T-cell (primary cell): ENCODE results near the gene NUAK1. TPM values are rescaled to one million over a fixed set of nuclear protein-coding genes. Genes with fewer than 3 reads are reported as not detected.

Source experiments
- ATAC-seq, 4 experiments: fragments of 200-7000 bp in 3 of 4; fragments of 150-1000 bp in 1 of 4; cut with Tn5 transposase; replicated peaks in 1 of 4; 1 replicate in 3 of 4; 2 replicates in 1 of 4; pipeline ENCODE4 v1.10.0; 2021; ENCODE audit warnings: moderate library complexity in 3 of 4, mild to moderate bottlenecking in 2 of 4, moderate number of reproducible peaks in 1 of 4
- CTCF ChIA-PET, 2 donors: fragments of 300-600 bp; sonication (Branson Sonifier 250); formaldehyde crosslinking; loops; one replicate each; lab custom pipeline; 2022; ENCODE audit warnings: antibody characterized with exemption in 2 of 2; lab: Charles Lee
- POLR2A ChIA-PET, 2 donors: fragments of 300-600 bp; sonication (Branson Sonifier 250); formaldehyde crosslinking; loops; one replicate each; lab custom pipeline; 2022; ENCODE audit warnings: antibody characterized with exemption in 2 of 2; lab: Charles Lee
- DNase-seq, 35 experiments: peaks; one replicate each; pipeline versions ENCODE4 v3.0.0 to v3.0.0-alpha.2; 2013 to 2023
- H3K27ac ChIP-seq: one replicate; pipeline ENCODE4 v1.5.1; 2013; ENCODE audit warnings: low read length
- H3K27me3 ChIP-seq, 2 experiments: replicated peaks in 1 of 2; 1 replicate in 1 of 2; 2 replicates in 1 of 2; pipeline versions ENCODE4 v1.6.1 to v1.7.0; 2013; ENCODE audit warnings: low read length in 1 of 2, mixed read lengths in 1 of 2; ENCODE audit not compliant: control insufficient read depth in 2 of 2, insufficient read depth in 2 of 2; ENCODE audit errors: extremely low read depth in 1 of 2
- H3K36me3 ChIP-seq, 2 donors: 1 replicate in 1 of 2; 2 replicates in 1 of 2; pipeline versions ENCODE4 v1.6.1 to v1.7.0; 2013; ENCODE audit warnings: low read length in 1 of 2; ENCODE audit not compliant: control insufficient read depth in 2 of 2, insufficient read depth in 1 of 2; ENCODE audit errors: extremely low read depth in 1 of 2
- H3K4me1 ChIP-seq, 2 experiments: 1 replicate in 1 of 2; 2 replicates in 1 of 2; pipeline versions ENCODE4 v1.6.1 to v1.7.0; 2013; ENCODE audit warnings: low read length in 2 of 2, mixed read lengths in 1 of 2; ENCODE audit not compliant: insufficient read depth in 2 of 2, control insufficient read depth in 1 of 2; ENCODE audit errors: extremely low read depth in 1 of 2
- H3K4me3 ChIP-seq, 2 donors: 1 replicate in 1 of 2; 2 replicates in 1 of 2; pipeline versions ENCODE4 v1.5.1 to v1.7.0; 2013; ENCODE audit warnings: mild to moderate bottlenecking in 2 of 2, low read length in 1 of 2, moderate library complexity in 1 of 2; ENCODE audit not compliant: control insufficient read depth in 1 of 2; ENCODE audit errors: extremely low read depth in 1 of 2
- H3K9me3 ChIP-seq: 2 replicates; pipeline ENCODE4 v1.7.0; 2013
- H3K27ac Mint-ChIP-seq, 2 donors: one replicate each; pipeline ENCODE4 v1.8.0; 2020 to 2021; ENCODE audit warnings: mild to moderate bottlenecking in 2 of 2, mixed read lengths in 2 of 2
- H3K27me3 Mint-ChIP-seq, 2 donors: one replicate each; pipeline ENCODE4 v1.8.0; 2021 to 2022; ENCODE audit warnings: mixed read lengths in 2 of 2
- H3K36me3 Mint-ChIP-seq: one replicate; pipeline ENCODE4 v1.8.0; 2021; ENCODE audit warnings: mixed read lengths
- H3K4me1 Mint-ChIP-seq, 3 donors: one replicate each; pipeline ENCODE4 v1.8.0; 2020 to 2022; ENCODE audit warnings: mixed read lengths in 3 of 3, mild to moderate bottlenecking in 1 of 3
- H3K4me3 Mint-ChIP-seq, 3 donors: one replicate each; pipeline ENCODE4 v1.8.0; 2020 to 2022; ENCODE audit warnings: mild to moderate bottlenecking in 3 of 3, mixed read lengths in 3 of 3, moderate library complexity in 3 of 3
- H3K9me3 Mint-ChIP-seq, 3 donors: one replicate each; pipeline ENCODE4 v1.8.0; 2020 to 2022; ENCODE audit warnings: mixed read lengths in 3 of 3
- WGBS: methylation state at CpG from one replicate; pipeline ENCODE4 v1.1.5; 2013; ENCODE audit warnings: missing lambda C conversion rate; ENCODE audit not compliant: insufficient coverage; 5-methylcytosine and 5-hydroxymethylcytosine counted together
- total RNA-seq, 35 experiments: library from RNA in 6 of 35; stranded (reverse) in 6 of 35; fragments of 120-200 nt in 1 of 35; gene quantifications; one replicate each; pipeline versions ENCODE4 v1.2.1 to v1.2.4 and lab custom pipeline; 2013 to 2026

NUAK1 gene
- total RNA-seq, 5 donors from 2014 or later (not counting 1 experiment from before 2014, with no cell fraction given) = 0.25 to 0.50 (median 0.30) TPM

DNA sequence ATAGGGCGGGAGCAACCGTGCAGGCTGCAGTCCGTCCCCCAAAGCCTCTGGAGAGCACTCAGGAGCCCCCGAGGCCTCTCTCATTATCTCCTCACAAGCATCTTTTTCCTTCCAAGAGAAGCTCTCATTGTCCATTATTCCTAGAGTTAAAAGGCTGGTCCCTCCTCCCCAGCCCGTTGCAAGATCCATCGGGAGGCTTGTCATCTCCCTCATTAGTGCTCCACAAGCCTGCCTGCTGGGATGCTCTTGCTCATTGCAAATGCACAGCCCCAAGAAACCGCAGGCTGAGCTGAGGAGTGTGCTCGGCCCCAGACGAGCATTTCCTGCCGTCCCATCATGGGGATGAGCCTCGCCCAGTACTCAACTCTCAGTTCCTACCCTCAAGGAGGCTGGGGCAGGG is 23.3 kb downstream of the NUAK1 start:
- POLR2A ChIA-PET = no interaction called here
- Mint-ChIP-seq H3K27ac (no peak overlapping the region), H3K9me3 (no peaks in the 10 kb centered on the region), H3K27me3 (peaks cover 11 to 19% of the 10 kb centered on the region in 2 donors), H3K4me3 (no peak overlapping the region), H3K36me3 (no peaks in the 10 kb centered on the region), H3K4me1 (peaks cover 0 to 2% (median 0%) of the 10 kb centered on the region in 3 donors)
- CTCF ChIA-PET = no interaction called here
- 81% methylated on average over 9 of the region's 11 CpGs for WGBS
- Histone ChIP-seq H3K4me1 (peaks cover 0 to 10% of the 10 kb centered on the region in 2 experiments), H3K36me3 (no peaks in the 10 kb centered on the region), H3K27ac (no peak overlapping the region), H3K9me3 (no peaks in the 10 kb centered on the region), H3K4me3 (no peak overlapping the region), H3K27me3 (peaks cover 0 to 25% of the 10 kb centered on the region in 2 experiments)
- DNase-seq (no peak), ATAC-seq (no peak)

DNA sequence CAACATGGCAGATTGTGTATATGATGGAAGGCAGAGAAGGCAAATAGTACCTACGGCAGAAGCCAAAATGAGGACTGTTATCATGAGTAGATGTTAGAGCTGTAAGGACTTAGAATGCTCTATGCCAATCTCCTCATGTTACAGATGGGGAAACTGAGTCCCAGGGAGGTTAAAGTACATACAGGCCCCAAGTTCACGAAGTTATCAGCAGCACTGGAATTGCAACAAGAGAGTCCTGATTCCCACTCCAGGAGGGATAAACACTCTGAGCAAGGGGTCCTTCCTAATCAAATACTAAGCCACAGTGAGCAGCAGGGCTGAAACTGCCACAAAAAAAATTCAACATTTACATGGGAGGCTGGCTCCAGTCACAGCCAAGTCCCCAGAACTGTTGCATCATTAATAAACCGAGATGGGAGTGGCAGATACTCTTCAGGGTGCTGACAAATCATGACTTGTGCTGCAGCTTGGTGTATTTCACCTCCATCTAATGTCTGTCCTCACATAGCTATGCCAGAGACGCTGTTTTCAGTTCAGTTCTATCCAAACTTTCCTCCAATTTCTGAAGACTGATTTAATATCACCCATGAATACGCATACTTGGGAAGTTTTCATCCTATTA is 24.2 kb downstream of the NUAK1 start:
- H3K27me3 ChIP-seq = peaks cover 0 to 27% of the 10 kb centered on the region in 2 experiments
- ATAC-seq (no peak), DNase-seq (no peak)
- 54% methylated on average over 2 of the region's 5 CpGs for WGBS
- Mint-ChIP-seq H3K36me3 (no peaks in the 10 kb centered on the region), H3K4me1 (peaks cover 0 to 2% (median 0%) of the 10 kb centered on the region in 3 donors), H3K9me3 (no peaks in the 10 kb centered on the region), H3K4me3 (no peak overlapping the region), H3K27ac (no peak overlapping the region), H3K27me3 (peaks cover 18 to 23% of the 10 kb centered on the region in 2 donors)
- POLR2A ChIA-PET = no interaction called here
- H3K9me3 ChIP-seq = no peaks in the 10 kb centered on the region
- CTCF ChIA-PET = no interaction called here
- H3K36me3 ChIP-seq = no peaks in the 10 kb centered on the region
- peaks cover 0 to 10% of the 10 kb centered on the region in 2 experiments for H3K4me1 ChIP-seq
- no peak overlapping the region for H3K4me3 ChIP-seq
- H3K27ac ChIP-seq = no peak overlapping the region

DNA sequence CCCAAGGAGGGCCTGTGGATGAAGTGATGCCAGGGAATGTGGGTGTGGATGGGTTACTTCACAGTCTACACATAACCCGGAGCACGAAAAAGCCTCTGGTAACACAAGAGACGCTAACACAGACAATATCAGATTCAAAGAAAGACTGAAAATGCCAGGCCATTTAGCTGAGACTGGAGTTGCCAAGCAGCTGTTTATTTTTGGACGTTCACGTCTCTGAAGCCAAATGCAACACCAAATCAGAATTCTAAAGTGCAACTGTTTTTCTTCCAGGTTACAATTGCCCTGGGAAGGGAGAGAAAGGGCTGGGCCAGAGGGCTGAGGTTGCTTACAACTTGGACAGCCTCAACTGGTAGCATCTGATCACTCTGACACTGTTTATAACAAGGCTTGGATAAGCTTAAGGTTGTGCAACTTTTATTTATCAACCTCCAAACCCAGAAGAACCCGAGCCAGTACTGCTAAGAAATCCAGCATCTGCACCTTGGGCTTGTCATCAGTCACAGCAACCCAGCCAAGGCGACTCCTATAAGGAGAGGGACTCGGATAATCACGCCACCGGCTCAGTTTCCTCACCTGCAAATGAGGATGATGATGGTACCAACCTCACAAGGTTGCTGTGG is 24.8 kb downstream of the NUAK1 start:
- Mint-ChIP-seq H3K27me3 (peaks cover 17 to 29% of the 10 kb centered on the region in 2 donors), H3K4me3 (no peak overlapping the region), H3K27ac (no peak overlapping the region), H3K36me3 (no peaks in the 10 kb centered on the region), H3K9me3 (no peaks in the 10 kb centered on the region), H3K4me1 (peaks cover 0 to 2% (median 0%) of the 10 kb centered on the region in 3 donors)
- H3K27me3 ChIP-seq = peaks cover 0 to 27% of the 10 kb centered on the region in 2 experiments
- H3K27ac ChIP-seq = no peak overlapping the region
- ATAC-seq (no peak), DNase-seq (no peak)
- no peaks in the 10 kb centered on the region for H3K36me3 ChIP-seq
- ChIA-PET CTCF (no interaction called here), POLR2A (no interaction called here)
- WGBS = 83% methylated on average over 6 of the region's 10 CpGs
- H3K4me1 ChIP-seq = peaks cover 0 to 10% of the 10 kb centered on the region in 2 experiments
- no peak overlapping the region for H3K4me3 ChIP-seq
- H3K9me3 ChIP-seq = no peaks in the 10 kb centered on the region

DNA sequence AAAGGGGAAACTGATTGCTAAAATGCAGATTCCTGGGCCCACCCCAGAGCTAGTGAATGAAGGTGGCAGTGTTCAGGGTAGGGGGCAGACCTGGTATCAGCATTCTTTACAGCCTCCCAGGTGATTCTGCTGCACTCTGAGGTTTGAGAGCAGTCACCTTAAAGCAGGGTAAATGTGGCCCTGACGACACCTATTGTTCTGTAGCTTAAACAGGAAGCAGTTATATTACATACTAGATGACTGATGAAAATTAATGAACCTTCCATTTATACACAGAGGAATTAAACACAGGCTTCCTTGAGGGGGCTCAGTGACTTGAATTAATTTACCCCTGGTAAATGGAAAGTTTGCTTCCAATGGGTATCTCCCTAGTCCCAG is 25.3 kb downstream of the NUAK1 start:
- H3K36me3 ChIP-seq = no peaks in the 10 kb centered on the region
- H3K27me3 ChIP-seq = peaks cover 0 to 27% of the 10 kb centered on the region in 2 experiments
- no CpG with 5 or more reads among the region's 1 CpG for WGBS
- Mint-ChIP-seq H3K4me3 (no peak overlapping the region), H3K9me3 (no peaks in the 10 kb centered on the region), H3K27me3 (peaks cover 12 to 29% of the 10 kb centered on the region in 2 donors), H3K4me1 (peaks cover 0 to 2% (median 0%) of the 10 kb centered on the region in 3 donors), H3K36me3 (no peaks in the 10 kb centered on the region), H3K27ac (no peak overlapping the region)
- peaks cover 0 to 10% of the 10 kb centered on the region in 2 experiments for H3K4me1 ChIP-seq
- ATAC-seq = no peak
- H3K4me3 ChIP-seq = no peak overlapping the region
- H3K9me3 ChIP-seq = no peaks in the 10 kb centered on the region
- CTCF ChIA-PET = no interaction called here
- DNase-seq = no peak
- POLR2A ChIA-PET = no interaction called here
- no peak overlapping the region for H3K27ac ChIP-seq

DNA sequence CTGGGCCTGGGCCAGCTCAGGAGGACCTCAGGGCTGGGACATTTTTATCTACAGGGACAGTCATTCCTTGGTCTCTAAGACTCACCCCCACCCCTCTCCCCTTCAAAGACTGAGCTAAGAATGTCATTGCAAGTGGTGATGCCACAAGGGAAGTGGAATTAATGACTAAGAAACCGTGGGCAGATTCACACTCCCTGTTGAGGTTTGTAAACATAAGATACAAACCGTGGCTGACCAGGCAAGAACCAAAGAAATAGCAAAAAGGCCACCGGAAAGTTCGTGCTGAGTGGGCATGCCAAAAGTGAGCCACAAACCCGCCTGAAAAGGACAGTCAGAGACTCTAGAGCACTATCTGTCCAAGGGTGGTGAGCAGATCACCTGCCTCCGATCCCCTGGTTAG is 25.7 kb downstream of the NUAK1 start:
- Mint-ChIP-seq H3K36me3 (no peaks in the 10 kb centered on the region), H3K27me3 (peaks cover 12 to 29% of the 10 kb centered on the region in 2 donors), H3K4me1 (peaks cover 0 to 2% (median 0%) of the 10 kb centered on the region in 3 donors), H3K27ac (no peak overlapping the region), H3K4me3 (no peak overlapping the region), H3K9me3 (no peaks in the 10 kb centered on the region)
- no peak overlapping the region for H3K4me3 ChIP-seq
- H3K9me3 ChIP-seq = no peaks in the 10 kb centered on the region
- POLR2A ChIA-PET = no interaction called here
- no peaks in the 10 kb centered on the region for H3K36me3 ChIP-seq
- CTCF ChIA-PET = no interaction called here
- ATAC-seq = no peak
- DNase-seq = no peak
- H3K27me3 ChIP-seq = peaks cover 0 to 27% of the 10 kb centered on the region in 2 experiments
- peaks cover 0 to 10% of the 10 kb centered on the region in 2 experiments for H3K4me1 ChIP-seq
- H3K27ac ChIP-seq = no peak overlapping the region
- 33% methylated on average over 6 of the region's 6 CpGs for WGBS

DNA sequence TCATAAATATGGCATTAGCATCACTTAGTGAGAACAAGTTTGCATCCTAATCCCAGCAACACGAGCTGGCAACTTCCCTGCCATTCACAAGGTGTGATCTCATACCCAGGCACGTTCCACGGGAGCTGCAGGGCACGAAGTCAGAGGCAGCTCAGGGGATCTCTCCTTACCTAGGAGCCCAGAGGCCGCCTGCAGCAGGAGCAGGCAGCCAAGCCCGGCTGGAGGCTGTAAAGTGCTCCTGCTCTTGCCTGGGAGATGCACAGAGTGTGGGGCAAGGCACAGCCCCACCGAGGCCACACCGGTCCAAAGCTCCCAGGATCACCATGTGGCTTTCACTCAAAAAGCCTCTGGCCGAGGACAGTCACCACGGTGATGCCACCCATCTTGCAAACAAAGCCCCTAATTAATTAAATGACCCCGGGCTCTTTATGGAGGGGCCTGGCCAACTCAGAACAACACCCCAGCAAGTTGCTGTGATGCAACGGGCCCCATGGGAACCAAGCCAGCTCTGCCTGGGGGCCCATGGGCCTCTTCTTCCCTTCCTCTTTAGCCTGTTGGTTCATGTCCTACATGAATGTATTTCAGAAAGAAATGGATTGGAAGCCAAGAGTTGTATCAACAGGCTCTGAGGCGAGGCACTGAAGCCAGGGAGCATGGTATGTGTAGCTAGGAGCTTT is 26.5 kb downstream of the NUAK1 start:
- CTCF ChIA-PET = no interaction called here
- Histone ChIP-seq H3K9me3 (no peaks in the 10 kb centered on the region), H3K4me1 (peaks cover 0 to 10% of the 10 kb centered on the region in 2 experiments), H3K27ac (no peak overlapping the region), H3K4me3 (no peak overlapping the region), H3K27me3 (peaks cover 0 to 27% of the 10 kb centered on the region in 2 experiments), H3K36me3 (no peaks in the 10 kb centered on the region)
- no peaks in the 10 kb centered on the region for H3K36me3 Mint-ChIP-seq
- H3K9me3 Mint-ChIP-seq = no peaks in the 10 kb centered on the region
- peaks cover 18 to 35% of the 10 kb centered on the region in 2 donors for H3K27me3 Mint-ChIP-seq
- H3K27ac Mint-ChIP-seq = no peak overlapping the region
- POLR2A ChIA-PET = no interaction called here
- DNase-seq = no peak
- WGBS = 74% methylated on average over 11 of the region's 13 CpGs
- no peak overlapping the region for H3K4me3 Mint-ChIP-seq
- peaks cover 0 to 2% (median 0%) of the 10 kb centered on the region in 3 donors for H3K4me1 Mint-ChIP-seq
- no peak for ATAC-seq
